Effector CD8-positive, alpha-beta T cell (primary cell): Measurements from ENCODE around the gene TLR9.
"Not testable (repeated sequence)": the region's sequence is repeated elsewhere in the genome, so short reads cannot be mapped to it uniquely, and the experiment has no call there.

Experiments used
- DNase-seq: peaks from one replicate; lab custom pipeline; 2025; lab: John Stamatoyannopoulos, UW
- total RNA-seq, 4 experiments: gene quantifications; one replicate each; lab custom pipeline; 2026; lab: John Stamatoyannopoulos, UW

Gene TLR9
- 0 reads per million in 4 experiments for total RNA-seq

- no peak for DNase-seq
These were observed at the start of gene TLR9 for GRCh38 chr3:52225452-52226228. TLR9 (minus strand) TSS chr3:52225645; CDS start chr3:52225529, 116 bp downstream.

- DNase-seq, result not testable (repeated sequence)
These were observed 49.3 kb upstream of the TLR9 start for GRCh38 chr3:52274781-52275180.

- DNase-seq, result no peak
These were observed 47.4 kb upstream of the TLR9 start for GRCh38 chr3:52272831-52273230.

GRCh38 chr3:52272172-52272571 is 46.7 kb upstream of the TLR9 start:
- DNase-seq, result not testable (repeated sequence)

GRCh38 chr3:52270252-52270754 is 44.9 kb upstream of the TLR9 start:
- DNase-seq, result no peak

GRCh38 chr3:52269776-52270175 is 44.3 kb upstream of the TLR9 start:
- DNase-seq, result no peak

GRCh38 chr3:52268036-52268435 is 42.6 kb upstream of the TLR9 start:
- peak; percentile 16 for DNase-seq

- DNase-seq, result no peak
These were observed 39.9 kb upstream of the TLR9 start for GRCh38 chr3:52265387-52265786.

- no peak for DNase-seq
These were observed 37.0 kb upstream of the TLR9 start for GRCh38 chr3:52262447-52262846.

- DNase-seq, result no peak
These were observed 34.0 kb upstream of the TLR9 start for GRCh38 chr3:52259448-52259847.

- DNase-seq, result no peak
These were observed 33.6 kb upstream of the TLR9 start for GRCh38 chr3:52259035-52259434.

GRCh38 chr3:52257911-52258310 is 32.5 kb upstream of the TLR9 start:
- DNase-seq, result no peak

- DNase-seq, result no peak
These were observed 31.2 kb upstream of the TLR9 start for GRCh38 chr3:52256622-52257021.

- DNase-seq, result no peak
These were observed 30.7 kb upstream of the TLR9 start for GRCh38 chr3:52256159-52256558.

GRCh38 chr3:52254608-52255007 is 29.2 kb upstream of the TLR9 start:
- DNase-seq, result no peak

- DNase-seq, result peak; percentile 69
These were observed 28.2 kb upstream of the TLR9 start for GRCh38 chr3:52253314-52254304.

GRCh38 chr3:52250122-52250521 is 24.7 kb upstream of the TLR9 start:
- no peak for DNase-seq

- no peak for DNase-seq
These were observed 24.2 kb upstream of the TLR9 start for GRCh38 chr3:52249683-52250082.

GRCh38 chr3:52248816-52249547 is 23.5 kb upstream of the TLR9 start:
- no peak for DNase-seq

- no peak for DNase-seq
These were observed 22.7 kb upstream of the TLR9 start for GRCh38 chr3:52248165-52248541.

- no peak for DNase-seq
These were observed 22.1 kb upstream of the TLR9 start for GRCh38 chr3:52247409-52248164.
